NB4 (cell line): Measurements from ENCODE around the gene MAP2K3.

Source experiments
- DNase-seq: peaks from one replicate; pipeline ENCODE4 v3.0.0; 2010; ENCODE audit warnings: low read depth
- H3K4me3 ChIP-seq: one replicate; pipeline ENCODE4 v1.5.1; 2011; ENCODE audit warnings: mild to moderate bottlenecking, low read depth, low read length, moderate library complexity
- CTCF ChIP-seq: IDR thresholded peaks from one replicate; pipeline ENCODE4 v1.5.1; 2012; ENCODE audit warnings: low read depth, low read length
- MAX ChIP-seq: IDR thresholded peaks from 2 replicates; pipeline ENCODE4 v1.6.1; 2011; ENCODE audit warnings: low read depth, low read length
- MYC ChIP-seq: IDR thresholded peaks from 2 replicates; pipeline ENCODE4 v1.6.1; 2011; ENCODE audit warnings: low read depth, low read length
- POLR2A ChIP-seq: IDR thresholded peaks from 2 replicates; pipeline ENCODE4 v1.6.1; 2011; ENCODE audit warnings: mild to moderate bottlenecking; ENCODE audit not compliant: insufficient read length; ENCODE audit errors: extremely low read depth

The MAP2K3 gene

GRCh38 chr17:21277332-21277731 is 7.2 kb upstream of the MAP2K3 start:
- TF ChIP-seq POLR2A, result no peak
- TF ChIP-seq MAX, result no peak
- TF ChIP-seq CTCF, result no peak
- no peak for TF ChIP-seq MYC
- no peak overlapping the region for H3K4me3 ChIP-seq
- no peak for DNase-seq

GRCh38 chr17:21278450-21279197 is 5.9 kb upstream of the MAP2K3 start:
- H3K4me3 ChIP-seq, result no peak overlapping the region
- TF ChIP-seq POLR2A (no peak), MAX (no peak), CTCF (no peak), MYC (no peak)
- peak; percentile 30 for DNase-seq

- no peak overlapping the region for H3K4me3 ChIP-seq
- TF ChIP-seq MAX, result no peak
- no peak for TF ChIP-seq CTCF
- TF ChIP-seq POLR2A, result no peak
- no peak for TF ChIP-seq MYC
- no peak for DNase-seq
These were observed 5.3 kb upstream of the MAP2K3 start for GRCh38 chr17:21279198-21279535.

- no peak for TF ChIP-seq POLR2A
- TF ChIP-seq MYC, result no peak
- no peak for TF ChIP-seq MAX
- no peak for TF ChIP-seq CTCF
- no peak overlapping the region for H3K4me3 ChIP-seq
- DNase-seq, result no peak
These were observed 4.9 kb upstream of the MAP2K3 start for GRCh38 chr17:21279582-21279981.

- H3K4me3 ChIP-seq, result no peak overlapping the region
- peak; percentile 88 for DNase-seq
- TF ChIP-seq POLR2A (no peak), MAX (peak; percentile 99), CTCF (peak; percentile 94), MYC (peak; percentile 98)
These were observed 4.4 kb upstream of the MAP2K3 start for GRCh38 chr17:21280081-21280518.
